GM23338 (cell line): ENCODE data around the gene PALLD. TPM values are rescaled to one million over a fixed set of nuclear protein-coding genes. Genes with fewer than 3 reads are reported as not detected.

Experiments
- ATAC-seq: fragments of 200-7000 bp; cut with Tn5 transposase; 3 replicates; pipeline ENCODE4 v1.9.1; 2020
- DNase-seq: peaks from one replicate; pipeline ENCODE4 v3.0.0-alpha.2; 2015; ENCODE audit warnings: low spot score
- H2AFZ ChIP-seq: fragments of 200-600 bp; sonication (generic); 2 replicates; pipeline ENCODE4 v1.8.0; 2016; ENCODE audit warnings: antibody characterized with exemption, mild to moderate bottlenecking, moderate library complexity
- H3F3A ChIP-seq: fragments of 200-600 bp; sonication (generic); replicated peaks from 2 replicates; pipeline ENCODE4 v1.8.0; 2017; ENCODE audit warnings: antibody characterized with exemption, mixed run types, low read depth
- H3K27ac ChIP-seq: fragments of 200-600 bp; sonication (generic); 2 replicates; pipeline ENCODE4 v1.6.1; 2016; ENCODE audit warnings: low read depth
- H3K27me3 ChIP-seq: fragments of 200-600 bp; sonication (generic); 2 replicates; pipeline ENCODE4 v1.8.0; 2016; ENCODE audit warnings: mild to moderate bottlenecking, mixed run types, moderate library complexity; ENCODE audit not compliant: insufficient read depth
- H3K36me3 ChIP-seq: fragments of 200-600 bp; sonication (generic); 2 replicates; pipeline ENCODE4 v1.8.0; 2016; ENCODE audit warnings: mild to moderate bottlenecking; ENCODE audit not compliant: insufficient read depth
- H3K4me1 ChIP-seq: fragments of 200-600 bp; sonication (generic); 2 replicates; pipeline ENCODE4 v1.8.0; 2016; ENCODE audit warnings: mild to moderate bottlenecking, moderate library complexity; ENCODE audit not compliant: insufficient read depth
- H3K4me2 ChIP-seq: fragments of 200-600 bp; sonication (generic); 2 replicates; pipeline ENCODE4 v1.7.1; 2017; ENCODE audit warnings: mixed run types
- H3K4me3 ChIP-seq: fragments of 200-600 bp; sonication (generic); 2 replicates; pipeline ENCODE4 v1.6.1; 2016; ENCODE audit warnings: mixed run types
- H3K79me2 ChIP-seq: fragments of 200-600 bp; sonication (generic); replicated peaks from 2 replicates; pipeline ENCODE4 v1.8.0; 2017; ENCODE audit warnings: mild to moderate bottlenecking; ENCODE audit not compliant: insufficient read depth
- H3K9me2 ChIP-seq: fragments of 200-600 bp; sonication (generic); 2 replicates; pipeline ENCODE4 v1.8.0; 2017; ENCODE audit not compliant: insufficient read depth
- H4K20me1 ChIP-seq: fragments of 200-600 bp; sonication (generic); replicated peaks from 2 replicates; pipeline ENCODE4 v1.8.0; 2017; ENCODE audit warnings: mild to moderate bottlenecking; ENCODE audit not compliant: insufficient read depth
- H3K27ac Mint-ChIP-seq: 2 replicates; pipeline ENCODE4 v1.8.0; 2020; ENCODE audit warnings: inconsistent platforms, mild to moderate bottlenecking, moderate library complexity, mixed read lengths
- H3K27me3 Mint-ChIP-seq: 3 replicates; pipeline ENCODE4 v1.8.0; 2022; ENCODE audit warnings: low read depth, mild to moderate bottlenecking, moderate library complexity, mixed read lengths, inconsistent platforms; ENCODE audit not compliant: insufficient read depth, poor library complexity
- H3K36me3 Mint-ChIP-seq: 3 replicates; pipeline ENCODE4 v1.8.0; 2021; ENCODE audit warnings: low read depth, mild to moderate bottlenecking, inconsistent platforms, moderate library complexity, mixed read lengths
- H3K4me1 Mint-ChIP-seq: 3 replicates; pipeline ENCODE4 v1.8.0; 2020; ENCODE audit warnings: mild to moderate bottlenecking, inconsistent platforms, mixed read lengths
- H3K4me3 Mint-ChIP-seq: 3 replicates; pipeline ENCODE4 v1.8.0; 2021; ENCODE audit warnings: moderate library complexity, mild to moderate bottlenecking, inconsistent platforms, mixed read lengths
- H3K9me3 Mint-ChIP-seq: 3 replicates; pipeline ENCODE4 v1.8.0; 2020; ENCODE audit warnings: moderate library complexity, mild to moderate bottlenecking, inconsistent platforms, mixed read lengths
- CREB1 ChIP-seq: fragments of 250-450 bp; sonication (Bioruptor Pico); IDR thresholded peaks from 2 replicates; pipeline ENCODE4 v1.5.0; 2020; ENCODE audit warnings: low read depth, mild to moderate bottlenecking, moderate library complexity
- EZH2 ChIP-seq: fragments of 200-600 bp; sonication (generic); IDR thresholded peaks from one replicate; pipeline ENCODE4 v1.8.0; 2017; ENCODE audit warnings: antibody characterized with exemption, mild to moderate bottlenecking, low read depth; ENCODE audit not compliant: unreplicated experiment
- EZH2phosphoT487 ChIP-seq: fragments of 200-600 bp; sonication (generic); IDR thresholded peaks from one replicate; pipeline ENCODE4 v1.8.1; 2018; ENCODE audit warnings: antibody characterized with exemption; ENCODE audit not compliant: unreplicated experiment
- JUNB ChIP-seq: IDR thresholded peaks from one replicate; pipeline ENCODE4 v1.6.1; 2016; ENCODE audit warnings: antibody characterized with exemption; ENCODE audit not compliant: unreplicated experiment
- NANOG ChIP-seq: IDR thresholded peaks from 2 replicates; pipeline ENCODE4 v1.6.1; 2016; ENCODE audit warnings: antibody characterized with exemption, borderline replicate concordance
- POLR2AphosphoS5 ChIP-seq: IDR thresholded peaks from 2 replicates; pipeline ENCODE4 v1.6.1; 2016; ENCODE audit warnings: antibody characterized with exemption, low read depth
- STAT1 ChIP-seq: IDR thresholded peaks from one replicate; pipeline ENCODE4 v1.6.1; 2016; ENCODE audit warnings: antibody characterized with exemption; ENCODE audit not compliant: unreplicated experiment
- ZNF114 ChIP-seq: fragments of 250-450 bp; sonication (Bioruptor Pico); IDR thresholded peaks from 2 replicates; pipeline ENCODE4 v1.5.0; 2020; ENCODE audit warnings: mild to moderate bottlenecking, moderate library complexity
- ZNF331 ChIP-seq: fragments of 250-450 bp; sonication (Bioruptor Pico); IDR thresholded peaks from 2 replicates; pipeline ENCODE4 v1.5.0; 2020; ENCODE audit warnings: low read depth, mild to moderate bottlenecking, moderate library complexity
- ZNF462 ChIP-seq: fragments of 250-450 bp; sonication (Bioruptor Pico); IDR thresholded peaks from 2 replicates; pipeline ENCODE4 v1.5.0; 2020; ENCODE audit warnings: mild to moderate bottlenecking, moderate library complexity
- polyA plus RNA-seq: library from polyadenylated mRNA; unstranded; fragments of >200 nt; fragmentation: Nextera tagmentation; extraction: Ambion mirVana; gene quantifications from 2 replicates; pipeline ENCODE4 v1.2.1, GENCODE V29; 2016
- total RNA-seq: library from RNA; depleted of rRNA; stranded (reverse); fragments of >200 nt; shearing (Covaris generic); gene quantifications from 2 replicates; pipeline ENCODE4 v1.2.3, GENCODE V29; 2014
- TF ChIP-seq, protein P1 (sequence below): IDR thresholded peaks from 2 replicates; pipeline ENCODE4 v1.6.1; 2016; ENCODE audit warnings: antibody characterized with exemption
- TF ChIP-seq, protein P2 (sequence below): IDR thresholded peaks from one replicate; pipeline ENCODE4 v1.6.1; 2018; ENCODE audit warnings: antibody characterized with exemption; ENCODE audit not compliant: unreplicated experiment
- TF ChIP-seq, protein P3 (sequence below), 2 experiments: fragments of 200-600 bp in 1 of 2; sonication (generic) in 1 of 2; conservative IDR thresholded peaks; 2 replicates each; pipeline versions ENCODE4 v1.5.1 to v1.6.1; 2016 to 2017; ENCODE audit warnings: antibody characterized with exemption in 2 of 2, low read depth in 2 of 2, mild to moderate bottlenecking in 2 of 2, moderate library complexity in 1 of 2

The PALLD gene
- total and polyA plus RNA-seq, 2 experiments from 2014 or later: 13.1 to 30.2 TPM

DNA sequence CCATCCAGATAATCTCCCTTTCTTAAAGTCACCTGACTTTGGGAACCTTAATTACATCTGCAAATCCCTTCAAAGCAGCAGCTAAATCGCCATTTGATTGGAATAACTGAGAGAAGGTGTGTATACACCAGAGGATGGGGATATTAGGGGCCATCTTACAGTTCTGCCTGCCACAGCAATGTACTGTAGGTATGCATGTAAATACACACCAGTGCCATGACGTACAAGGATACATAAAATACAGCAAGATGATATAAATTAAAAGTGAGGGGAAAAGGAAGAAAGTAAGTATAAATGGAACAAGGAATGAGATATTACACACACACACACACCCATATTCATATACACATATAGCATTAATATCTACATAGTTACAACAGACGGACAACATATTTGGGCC, 432.0 kb downstream of the PALLD start:
- Mint-ChIP-seq H3K36me3 (peaks cover 34% of the 10 kb centered on the region), H3K27me3 (peaks cover 7% of the 10 kb centered on the region), H3K27ac (peak overlapping the region; percentile 41; the same call in 1 of the 2 replicates), H3K9me3 (peaks cover 14% of the 10 kb centered on the region; the same call in 2 of the 3 replicates), H3K4me3 (no peak overlapping the region), H3K4me1 (peaks cover under 1% of the 10 kb centered on the region; the same call in 2 of the 3 replicates)
- ATAC-seq (no peak), DNase-seq (no peak)
- Histone ChIP-seq H3K79me2 (no peaks in the 10 kb centered on the region), H3K4me1 (no peaks in the 10 kb centered on the region), H3K4me2 (no peak overlapping the region), H3K9me2 (no peaks in the 10 kb centered on the region), H4K20me1 (no peaks in the 10 kb centered on the region), H3K36me3 (peaks cover 10% of the 10 kb centered on the region; the same call in 1 of the 2 replicates), H3F3A (no peaks in the 10 kb centered on the region), H3K27ac (no peak overlapping the region), H3K27me3 (no peaks in the 10 kb centered on the region), H2AFZ (no peak overlapping the region), H3K4me3 (no peak overlapping the region)
- TF ChIP-seq ZNF331 (CRISPR knock-in tag) (no peak), EZH2 (no peak), NANOG (no peak), STAT1 (no peak), JUNB (no peak), ZNF114 (CRISPR knock-in tag) (no peak), ZNF462 (CRISPR knock-in tag) (no peak), EZH2phosphoT487 (no peak), POLR2AphosphoS5 (no peak), CREB1 (CRISPR knock-in tag) (no peak)
- TF ChIP-seq, protein P1, sequence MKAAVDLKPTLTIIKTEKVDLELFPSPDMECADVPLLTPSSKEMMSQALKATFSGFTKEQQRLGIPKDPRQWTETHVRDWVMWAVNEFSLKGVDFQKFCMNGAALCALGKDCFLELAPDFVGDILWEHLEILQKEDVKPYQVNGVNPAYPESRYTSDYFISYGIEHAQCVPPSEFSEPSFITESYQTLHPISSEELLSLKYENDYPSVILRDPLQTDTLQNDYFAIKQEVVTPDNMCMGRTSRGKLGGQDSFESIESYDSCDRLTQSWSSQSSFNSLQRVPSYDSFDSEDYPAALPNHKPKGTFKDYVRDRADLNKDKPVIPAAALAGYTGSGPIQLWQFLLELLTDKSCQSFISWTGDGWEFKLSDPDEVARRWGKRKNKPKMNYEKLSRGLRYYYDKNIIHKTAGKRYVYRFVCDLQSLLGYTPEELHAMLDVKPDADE: no peak
- TF ChIP-seq, protein P2, sequence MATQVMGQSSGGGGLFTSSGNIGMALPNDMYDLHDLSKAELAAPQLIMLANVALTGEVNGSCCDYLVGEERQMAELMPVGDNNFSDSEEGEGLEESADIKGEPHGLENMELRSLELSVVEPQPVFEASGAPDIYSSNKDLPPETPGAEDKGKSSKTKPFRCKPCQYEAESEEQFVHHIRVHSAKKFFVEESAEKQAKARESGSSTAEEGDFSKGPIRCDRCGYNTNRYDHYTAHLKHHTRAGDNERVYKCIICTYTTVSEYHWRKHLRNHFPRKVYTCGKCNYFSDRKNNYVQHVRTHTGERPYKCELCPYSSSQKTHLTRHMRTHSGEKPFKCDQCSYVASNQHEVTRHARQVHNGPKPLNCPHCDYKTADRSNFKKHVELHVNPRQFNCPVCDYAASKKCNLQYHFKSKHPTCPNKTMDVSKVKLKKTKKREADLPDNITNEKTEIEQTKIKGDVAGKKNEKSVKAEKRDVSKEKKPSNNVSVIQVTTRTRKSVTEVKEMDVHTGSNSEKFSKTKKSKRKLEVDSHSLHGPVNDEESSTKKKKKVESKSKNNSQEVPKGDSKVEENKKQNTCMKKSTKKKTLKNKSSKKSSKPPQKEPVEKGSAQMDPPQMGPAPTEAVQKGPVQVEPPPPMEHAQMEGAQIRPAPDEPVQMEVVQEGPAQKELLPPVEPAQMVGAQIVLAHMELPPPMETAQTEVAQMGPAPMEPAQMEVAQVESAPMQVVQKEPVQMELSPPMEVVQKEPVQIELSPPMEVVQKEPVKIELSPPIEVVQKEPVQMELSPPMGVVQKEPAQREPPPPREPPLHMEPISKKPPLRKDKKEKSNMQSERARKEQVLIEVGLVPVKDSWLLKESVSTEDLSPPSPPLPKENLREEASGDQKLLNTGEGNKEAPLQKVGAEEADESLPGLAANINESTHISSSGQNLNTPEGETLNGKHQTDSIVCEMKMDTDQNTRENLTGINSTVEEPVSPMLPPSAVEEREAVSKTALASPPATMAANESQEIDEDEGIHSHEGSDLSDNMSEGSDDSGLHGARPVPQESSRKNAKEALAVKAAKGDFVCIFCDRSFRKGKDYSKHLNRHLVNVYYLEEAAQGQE: no peak
- TF ChIP-seq, protein P3, sequence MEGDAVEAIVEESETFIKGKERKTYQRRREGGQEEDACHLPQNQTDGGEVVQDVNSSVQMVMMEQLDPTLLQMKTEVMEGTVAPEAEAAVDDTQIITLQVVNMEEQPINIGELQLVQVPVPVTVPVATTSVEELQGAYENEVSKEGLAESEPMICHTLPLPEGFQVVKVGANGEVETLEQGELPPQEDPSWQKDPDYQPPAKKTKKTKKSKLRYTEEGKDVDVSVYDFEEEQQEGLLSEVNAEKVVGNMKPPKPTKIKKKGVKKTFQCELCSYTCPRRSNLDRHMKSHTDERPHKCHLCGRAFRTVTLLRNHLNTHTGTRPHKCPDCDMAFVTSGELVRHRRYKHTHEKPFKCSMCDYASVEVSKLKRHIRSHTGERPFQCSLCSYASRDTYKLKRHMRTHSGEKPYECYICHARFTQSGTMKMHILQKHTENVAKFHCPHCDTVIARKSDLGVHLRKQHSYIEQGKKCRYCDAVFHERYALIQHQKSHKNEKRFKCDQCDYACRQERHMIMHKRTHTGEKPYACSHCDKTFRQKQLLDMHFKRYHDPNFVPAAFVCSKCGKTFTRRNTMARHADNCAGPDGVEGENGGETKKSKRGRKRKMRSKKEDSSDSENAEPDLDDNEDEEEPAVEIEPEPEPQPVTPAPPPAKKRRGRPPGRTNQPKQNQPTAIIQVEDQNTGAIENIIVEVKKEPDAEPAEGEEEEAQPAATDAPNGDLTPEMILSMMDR (conservative IDR thresholded peaks at IDR 0.05; ENCODE audit: low read depth in 2 of 2): no peak
